Measurements from ENCODE around the gene AARS1. TPM values are rescaled to one million over a fixed set of nuclear protein-coding genes. Genes with fewer than 3 reads are reported as not detected.
"Not testable (repeated sequence)": the region's sequence is repeated elsewhere in the genome, so short reads cannot be mapped to it uniquely, and the experiment has no call there.

Gene AARS1
- total RNA-seq, 2 donors from 2014 or later = 45.3 to 97.8 TPM

DNA sequence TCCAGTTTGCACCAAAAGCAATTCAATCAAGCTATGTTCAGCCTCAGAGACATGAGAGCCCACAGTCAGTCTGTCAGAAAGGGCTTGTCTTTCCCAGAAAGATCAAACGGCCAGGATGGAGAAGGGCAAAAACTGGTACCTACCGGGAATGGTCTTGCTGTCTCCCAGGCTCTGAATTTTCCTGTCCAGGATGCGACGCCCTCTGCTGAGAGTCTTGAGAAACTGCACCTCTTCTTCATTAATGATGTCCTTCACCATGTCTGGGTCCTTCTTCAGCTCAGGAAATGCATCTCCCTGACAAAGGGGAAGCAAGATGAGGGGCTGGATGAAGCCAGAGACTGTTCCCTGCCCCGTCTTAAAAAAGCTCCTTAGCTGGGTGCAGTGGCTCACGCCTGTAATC, 21.8 kb downstream of the AARS1 start:
- TF ChIP-seq, protein P1, sequence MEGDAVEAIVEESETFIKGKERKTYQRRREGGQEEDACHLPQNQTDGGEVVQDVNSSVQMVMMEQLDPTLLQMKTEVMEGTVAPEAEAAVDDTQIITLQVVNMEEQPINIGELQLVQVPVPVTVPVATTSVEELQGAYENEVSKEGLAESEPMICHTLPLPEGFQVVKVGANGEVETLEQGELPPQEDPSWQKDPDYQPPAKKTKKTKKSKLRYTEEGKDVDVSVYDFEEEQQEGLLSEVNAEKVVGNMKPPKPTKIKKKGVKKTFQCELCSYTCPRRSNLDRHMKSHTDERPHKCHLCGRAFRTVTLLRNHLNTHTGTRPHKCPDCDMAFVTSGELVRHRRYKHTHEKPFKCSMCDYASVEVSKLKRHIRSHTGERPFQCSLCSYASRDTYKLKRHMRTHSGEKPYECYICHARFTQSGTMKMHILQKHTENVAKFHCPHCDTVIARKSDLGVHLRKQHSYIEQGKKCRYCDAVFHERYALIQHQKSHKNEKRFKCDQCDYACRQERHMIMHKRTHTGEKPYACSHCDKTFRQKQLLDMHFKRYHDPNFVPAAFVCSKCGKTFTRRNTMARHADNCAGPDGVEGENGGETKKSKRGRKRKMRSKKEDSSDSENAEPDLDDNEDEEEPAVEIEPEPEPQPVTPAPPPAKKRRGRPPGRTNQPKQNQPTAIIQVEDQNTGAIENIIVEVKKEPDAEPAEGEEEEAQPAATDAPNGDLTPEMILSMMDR (IDR thresholded peaks at IDR 0.05) = peak; percentile 75
- Histone ChIP-seq H3K4me1 (no peaks in the 10 kb centered on the region), H3K4me3 (no peak overlapping the region), H3K27ac (no peak overlapping the region), H3K9ac (ENCODE audit: low read depth in 2 of 2, low read length in 2 of 2) (no peak overlapping the region), H3K9me3 (no peaks in the 10 kb centered on the region), H3K36me3 (peaks cover 8% of the 10 kb centered on the region), H3K27me3 (no peaks in the 10 kb centered on the region)
- no peak for DNase-seq
- intact Hi-C loops (cut with DNase I) = no loop called here

GRCh38 chr16:70259903-70260302, 29.4 kb downstream of the AARS1 start:
- not testable (repeated sequence) for H3K27ac ChIP-seq; H3K4me3 ChIP-seq; H3K9me3 ChIP-seq; H3K27me3 ChIP-seq; H3K36me3 ChIP-seq; DNase-seq; H3K9ac ChIP-seq (ENCODE audit: low read depth in 2 of 2, low read length in 2 of 2); H3K4me1 ChIP-seq
- intact Hi-C loops (cut with DNase I) = loop anchor here (10.0 kb wide), 1 partner anchor 95 kb away; no protein-coding TSS in a partner anchor

DNA sequence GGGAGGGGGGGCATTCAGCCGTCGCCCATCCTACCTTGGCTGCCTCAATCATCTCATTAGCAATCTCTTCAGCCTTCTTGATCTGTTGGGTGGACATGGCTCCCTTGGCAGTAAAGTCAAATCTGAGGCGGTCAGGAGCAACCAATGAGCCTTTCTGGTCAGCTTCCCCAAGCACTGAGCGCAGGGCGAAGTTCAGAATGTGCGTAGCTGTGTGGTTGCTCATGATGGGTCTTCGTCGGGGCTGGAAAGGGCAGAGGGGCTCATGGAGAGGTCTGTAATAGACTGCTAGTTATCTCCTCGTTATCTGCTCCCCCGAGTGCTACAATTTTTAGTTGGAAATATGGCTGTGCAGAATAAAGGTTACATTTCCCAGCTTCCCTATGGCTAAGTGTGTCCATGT, 30.4 kb downstream of the AARS1 start:
- TF ChIP-seq, protein P1 (IDR thresholded peaks at IDR 0.05) = no peak
- Histone ChIP-seq H3K4me3 (no peak overlapping the region), H3K9me3 (no peaks in the 10 kb centered on the region), H3K4me1 (no peaks in the 10 kb centered on the region), H3K27me3 (no peaks in the 10 kb centered on the region), H3K9ac (ENCODE audit: low read depth in 2 of 2, low read length in 2 of 2) (no peak overlapping the region), H3K27ac (no peak overlapping the region), H3K36me3 (peaks cover 4% of the 10 kb centered on the region)
- intact Hi-C loops (cut with DNase I) = loop anchor here (10.0 kb wide), 1 partner anchor 94 kb away; no protein-coding TSS in a partner anchor
- no peak for DNase-seq

DNA sequence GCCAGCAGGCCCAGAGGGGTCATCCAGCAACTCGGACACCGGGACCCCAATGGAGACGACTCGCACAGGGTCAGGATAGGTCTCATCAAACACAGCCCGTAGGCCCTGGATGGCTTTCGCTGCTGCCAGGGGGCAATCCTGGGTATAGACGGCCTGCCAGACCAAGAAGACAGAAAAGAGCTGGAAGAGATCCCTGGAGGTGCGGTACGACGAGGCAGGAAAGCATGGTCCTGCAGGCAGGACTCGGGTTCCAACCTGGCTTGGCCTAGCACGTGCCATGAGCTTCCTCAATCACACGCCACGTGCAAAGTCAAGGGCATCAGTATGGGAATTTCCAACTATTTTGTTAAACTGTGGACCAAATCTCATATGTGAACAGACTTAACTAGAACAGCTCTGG, 31.2 kb downstream of the AARS1 start:
- no peak overlapping the region for H3K4me3 ChIP-seq
- no peak for DNase-seq
- no peaks in the 10 kb centered on the region for H3K27me3 ChIP-seq
- TF ChIP-seq, protein P1 (IDR thresholded peaks at IDR 0.05) = no peak
- intact Hi-C loops (cut with DNase I) = loop anchor here (10.0 kb wide), 1 partner anchor 93 kb away; no protein-coding TSS in a partner anchor
- no peak overlapping the region for H3K27ac ChIP-seq
- no peak overlapping the region for H3K9ac ChIP-seq (ENCODE audit: low read depth in 2 of 2, low read length in 2 of 2)
- H3K4me1 ChIP-seq = no peaks in the 10 kb centered on the region
- peaks cover 10% of the 10 kb centered on the region for H3K36me3 ChIP-seq
- no peaks in the 10 kb centered on the region for H3K9me3 ChIP-seq

DNA sequence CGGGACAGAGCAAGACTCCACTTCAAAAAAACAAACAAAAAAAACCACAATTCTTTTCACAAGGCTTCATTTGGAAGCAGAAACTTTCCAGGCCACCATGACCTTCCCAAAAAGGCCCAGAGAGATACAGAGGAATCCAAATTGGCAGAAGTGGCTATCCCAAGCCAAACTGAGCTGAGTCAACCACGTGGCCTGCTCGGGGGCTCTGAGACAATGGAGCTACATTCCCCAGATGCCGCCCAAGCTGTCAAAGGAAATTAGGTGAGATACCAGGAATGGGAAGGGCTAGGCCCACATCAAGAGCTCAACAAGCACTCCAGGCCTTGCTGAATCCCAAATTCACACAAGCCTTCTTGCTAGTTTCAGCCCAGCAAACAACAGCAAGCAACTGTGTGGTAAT, 31.9 kb downstream of the AARS1 start:
- no peaks in the 10 kb centered on the region for H3K9me3 ChIP-seq
- no peak overlapping the region for H3K4me3 ChIP-seq
- H3K9ac ChIP-seq (ENCODE audit: low read depth in 2 of 2, low read length in 2 of 2) = no peak overlapping the region
- H3K27ac ChIP-seq = no peak overlapping the region
- intact Hi-C loops (cut with DNase I) = loop anchor here (10.0 kb wide), 1 partner anchor 93 kb away; no protein-coding TSS in a partner anchor
- no peaks in the 10 kb centered on the region for H3K27me3 ChIP-seq
- TF ChIP-seq, protein P1 (IDR thresholded peaks at IDR 0.05) = no peak
- no peaks in the 10 kb centered on the region for H3K4me1 ChIP-seq
- peaks cover 10% of the 10 kb centered on the region for H3K36me3 ChIP-seq
- no peak for DNase-seq

DNA sequence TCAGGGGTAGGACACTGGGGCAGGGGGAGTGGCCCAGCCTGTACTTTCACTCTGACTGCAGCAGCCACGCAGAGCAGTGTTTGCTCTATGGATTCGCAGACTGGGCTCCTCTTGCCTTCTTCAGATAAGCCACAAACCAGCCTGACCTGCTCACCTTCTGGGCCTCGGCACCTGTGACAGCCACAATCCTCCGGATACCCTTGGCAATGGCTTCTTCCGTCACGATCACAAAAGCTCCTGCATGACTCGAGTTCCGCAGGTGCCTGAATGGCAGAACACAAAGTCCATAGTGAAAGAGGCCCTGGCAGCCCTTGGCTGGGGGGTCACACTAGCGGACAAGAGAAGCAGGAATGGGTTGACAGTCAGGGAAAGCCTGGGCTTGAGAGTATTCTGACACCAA, 33.7 kb downstream of the AARS1 start:
- H3K9ac ChIP-seq (ENCODE audit: low read depth in 2 of 2, low read length in 2 of 2) = no peak overlapping the region
- H3K9me3 ChIP-seq = no peaks in the 10 kb centered on the region
- TF ChIP-seq, protein P1 (IDR thresholded peaks at IDR 0.05) = no peak
- H3K27me3 ChIP-seq = no peaks in the 10 kb centered on the region
- no peak overlapping the region for H3K4me3 ChIP-seq
- H3K4me1 ChIP-seq = no peaks in the 10 kb centered on the region
- H3K27ac ChIP-seq = no peak overlapping the region
- intact Hi-C loops (cut with DNase I) = loop anchor here (10.0 kb wide), 1 partner anchor 91 kb away; no protein-coding TSS in a partner anchor
- DNase-seq = no peak
- H3K36me3 ChIP-seq = peaks cover 10% of the 10 kb centered on the region

Measured in colonic mucosa (tissue), 4 donors.